WERI-Rb-1 (cell line): Measurements from ENCODE around the gene AGBL1.

Experiments used
- DNase-seq: peaks from one replicate; pipeline ENCODE4 v3.0.0-alpha.2; 2020
- H3K27ac ChIP-seq: fragments of 250-450 bp; sonication (Bioruptor Pico); 2 replicates; pipeline ENCODE4 v1.5.1; 2020; ENCODE audit warnings: mild to moderate bottlenecking, moderate library complexity
- H3K27me3 ChIP-seq: fragments of 250-450 bp; sonication (Bioruptor Pico); 2 replicates; pipeline ENCODE4 v1.5.1; 2021; ENCODE audit warnings: mild to moderate bottlenecking, low read depth, moderate library complexity; ENCODE audit not compliant: insufficient read depth, severe bottlenecking
- H3K36me3 ChIP-seq: fragments of 250-450 bp; sonication (Bioruptor Pico); 2 replicates; pipeline ENCODE4 v1.5.1; 2020; ENCODE audit warnings: mild to moderate bottlenecking, moderate library complexity
- H3K4me3 ChIP-seq: 2 replicates; pipeline ENCODE4 v1.5.1; 2011; ENCODE audit warnings: low read depth, mild to moderate bottlenecking, control low read depth, low read length
- H3K9me3 ChIP-seq: fragments of 250-450 bp; sonication (Bioruptor Pico); 2 replicates; pipeline ENCODE4 v1.5.1; 2021; ENCODE audit warnings: mild to moderate bottlenecking, moderate library complexity; ENCODE audit not compliant: severe bottlenecking
- TF ChIP-seq, protein P1 (sequence below): IDR thresholded peaks from 2 replicates; pipeline ENCODE4 v1.5.1; 2011; ENCODE audit warnings: low read depth, mild to moderate bottlenecking, control low read depth, inconsistent platforms, low read length

AGBL1 gene

GRCh38 chr15:86317384-86317740, 237.7 kb downstream of the AGBL1 start:
- H3K36me3 ChIP-seq: no peaks in the 10 kb centered on the region
- no peak for DNase-seq
- TF ChIP-seq, protein P1, sequence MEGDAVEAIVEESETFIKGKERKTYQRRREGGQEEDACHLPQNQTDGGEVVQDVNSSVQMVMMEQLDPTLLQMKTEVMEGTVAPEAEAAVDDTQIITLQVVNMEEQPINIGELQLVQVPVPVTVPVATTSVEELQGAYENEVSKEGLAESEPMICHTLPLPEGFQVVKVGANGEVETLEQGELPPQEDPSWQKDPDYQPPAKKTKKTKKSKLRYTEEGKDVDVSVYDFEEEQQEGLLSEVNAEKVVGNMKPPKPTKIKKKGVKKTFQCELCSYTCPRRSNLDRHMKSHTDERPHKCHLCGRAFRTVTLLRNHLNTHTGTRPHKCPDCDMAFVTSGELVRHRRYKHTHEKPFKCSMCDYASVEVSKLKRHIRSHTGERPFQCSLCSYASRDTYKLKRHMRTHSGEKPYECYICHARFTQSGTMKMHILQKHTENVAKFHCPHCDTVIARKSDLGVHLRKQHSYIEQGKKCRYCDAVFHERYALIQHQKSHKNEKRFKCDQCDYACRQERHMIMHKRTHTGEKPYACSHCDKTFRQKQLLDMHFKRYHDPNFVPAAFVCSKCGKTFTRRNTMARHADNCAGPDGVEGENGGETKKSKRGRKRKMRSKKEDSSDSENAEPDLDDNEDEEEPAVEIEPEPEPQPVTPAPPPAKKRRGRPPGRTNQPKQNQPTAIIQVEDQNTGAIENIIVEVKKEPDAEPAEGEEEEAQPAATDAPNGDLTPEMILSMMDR: no peak
- no peak overlapping the region for H3K27ac ChIP-seq
- no peaks in the 10 kb centered on the region for H3K9me3 ChIP-seq
- H3K27me3 ChIP-seq: peaks cover 50% of the 10 kb centered on the region
- H3K4me3 ChIP-seq: no peak overlapping the region

DNA sequence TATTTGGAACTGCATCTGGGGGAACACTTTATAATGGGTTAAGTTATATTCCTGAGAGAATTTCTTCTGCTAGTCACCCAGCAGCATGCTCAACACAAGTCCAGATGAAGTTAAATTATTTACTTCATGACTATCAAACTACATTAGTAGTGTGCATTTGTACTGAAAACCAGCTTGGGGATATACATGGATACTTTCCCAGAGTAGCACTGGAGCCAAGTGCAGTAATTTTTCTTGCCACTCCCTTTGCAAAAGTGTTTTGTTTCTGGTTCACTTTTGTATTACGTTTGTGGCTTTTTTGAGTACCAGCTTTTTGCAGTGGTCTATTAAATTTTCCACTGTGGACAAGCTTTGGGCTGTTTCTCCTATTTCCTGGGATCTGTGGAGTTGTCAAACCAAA, 243.0 kb downstream of the AGBL1 start:
- no peak for DNase-seq
- no peaks in the 10 kb centered on the region for H3K36me3 ChIP-seq
- H3K4me3 ChIP-seq: no peak overlapping the region
- no peak overlapping the region for H3K27ac ChIP-seq
- H3K9me3 ChIP-seq: no peaks in the 10 kb centered on the region
- TF ChIP-seq, protein P1: no peak
- H3K27me3 ChIP-seq: peaks cover 48% of the 10 kb centered on the region

- Histone ChIP-seq H3K27me3 (peaks cover 43% of the 10 kb centered on the region), H3K9me3 (no peaks in the 10 kb centered on the region), H3K4me3 (no peak overlapping the region), H3K36me3 (no peaks in the 10 kb centered on the region), H3K27ac (no peak overlapping the region)
- DNase-seq: no peak
- TF ChIP-seq, protein P1: no peak
These were observed 247.7 kb downstream of the AGBL1 start for GRCh38 chr15:86327230-86327865.

- TF ChIP-seq, protein P1: no peak
- H3K27ac ChIP-seq: no peak overlapping the region
- H3K4me3 ChIP-seq: no peak overlapping the region
- H3K36me3 ChIP-seq: no peaks in the 10 kb centered on the region
- no peaks in the 10 kb centered on the region for H3K9me3 ChIP-seq
- DNase-seq: no peak
- H3K27me3 ChIP-seq: peaks cover 41% of the 10 kb centered on the region
These were observed 249.0 kb downstream of the AGBL1 start for GRCh38 chr15:86328658-86329057.

DNA sequence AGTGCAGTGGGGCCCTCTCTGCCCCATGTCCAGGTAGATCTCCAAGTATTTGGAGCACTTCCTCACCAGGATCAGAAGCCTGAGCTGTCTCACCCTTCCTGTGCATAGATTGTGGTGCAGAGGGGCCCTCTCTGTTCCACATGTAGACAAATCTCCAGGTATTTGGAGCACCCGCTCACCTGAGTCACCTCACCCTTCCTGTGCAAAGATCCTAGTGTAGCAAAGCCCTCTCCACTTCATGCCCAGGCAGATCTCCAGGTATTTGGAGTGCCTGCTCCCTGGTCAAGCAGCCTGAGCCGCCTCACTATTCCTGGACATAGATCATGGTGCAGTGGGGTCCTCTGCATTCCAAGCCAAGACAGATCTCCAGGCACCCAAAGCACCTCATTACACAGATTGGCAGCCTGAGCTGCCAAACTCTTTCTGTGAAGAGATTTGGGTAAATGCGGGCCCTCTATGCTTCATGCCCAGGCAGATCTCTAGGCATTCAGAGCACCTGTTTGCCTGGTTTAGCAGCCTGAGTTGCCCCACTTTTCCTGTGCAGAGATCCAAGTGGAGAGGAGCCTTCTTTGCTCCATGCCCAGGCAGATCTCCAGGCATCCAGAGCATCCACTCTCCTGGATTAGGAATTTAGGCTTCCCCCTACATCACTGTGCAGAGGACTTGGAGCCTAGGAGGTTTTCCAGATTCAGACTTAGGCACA, 249.8 kb downstream of the AGBL1 start:
- TF ChIP-seq, protein P1: no peak
- DNase-seq: no peak
- H3K27ac ChIP-seq: no peak overlapping the region
- H3K9me3 ChIP-seq: no peaks in the 10 kb centered on the region
- no peaks in the 10 kb centered on the region for H3K36me3 ChIP-seq
- H3K27me3 ChIP-seq: peaks cover 43% of the 10 kb centered on the region
- no peak overlapping the region for H3K4me3 ChIP-seq

DNA sequence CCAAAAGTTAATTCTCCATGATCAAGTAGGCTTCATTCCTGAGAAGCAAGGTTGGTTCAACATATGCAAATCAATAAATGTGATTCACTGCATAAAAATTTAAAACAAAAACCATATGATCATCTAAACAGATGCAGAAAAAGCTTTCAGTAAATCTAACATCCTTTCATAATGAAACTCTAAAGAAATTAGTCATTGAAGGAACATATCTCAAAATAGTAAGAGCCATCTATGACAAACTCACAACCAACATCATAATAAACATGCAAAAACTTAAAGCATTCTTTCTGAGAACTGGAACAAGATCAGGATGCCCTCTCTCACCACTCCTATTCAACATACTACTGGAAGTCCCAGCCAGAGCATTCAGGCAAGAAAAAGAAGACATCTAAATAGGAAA, 254.1 kb downstream of the AGBL1 start:
- peaks cover 47% of the 10 kb centered on the region for H3K27me3 ChIP-seq
- TF ChIP-seq, protein P1: no peak
- H3K4me3 ChIP-seq: no peak overlapping the region
- H3K36me3 ChIP-seq: no peaks in the 10 kb centered on the region
- DNase-seq: no peak
- H3K9me3 ChIP-seq: no peaks in the 10 kb centered on the region
- H3K27ac ChIP-seq: no peak overlapping the region
